Measurements from ENCODE around the gene BTBD9. TPM values are rescaled to one million over a fixed set of nuclear protein-coding genes. Genes with fewer than 3 reads are reported as not detected.

Gene BTBD9
- total RNA-seq, 1 donor from 2014 or later: 32.6 TPM

GRCh38 chr6:38481211-38481836 lies 158.4 kb downstream of the BTBD9 start:
- no peak for DNase-seq

GRCh38 chr6:38480036-38480435 lies 159.7 kb downstream of the BTBD9 start:
- DNase-seq: no peak

GRCh38 chr6:38479331-38479730 lies 160.4 kb downstream of the BTBD9 start:
- no peak for DNase-seq

- DNase-seq: no peak
Measured at GRCh38 chr6:38477680-38478260, 162.0 kb downstream of the BTBD9 start.

- DNase-seq: no peak
Measured at GRCh38 chr6:38476888-38477287, 162.8 kb downstream of the BTBD9 start.

DNA sequence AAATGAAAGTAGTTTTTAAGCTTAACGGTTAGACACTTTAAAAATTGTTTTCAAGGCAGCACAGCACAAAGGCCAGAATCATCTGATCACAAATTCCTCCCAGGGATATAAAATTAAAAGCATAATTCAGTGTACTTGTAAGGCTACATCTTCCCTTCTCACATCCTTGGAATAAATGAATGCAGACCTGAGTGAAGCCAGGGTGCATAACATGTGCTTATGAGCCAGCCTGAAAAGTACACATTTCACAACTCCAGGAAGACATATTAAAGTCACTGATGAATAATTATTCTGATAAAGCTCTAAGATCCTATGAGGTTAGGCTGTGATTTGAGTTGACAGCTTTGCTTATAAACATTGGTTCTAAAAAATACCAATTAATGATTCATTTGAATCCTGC lies 163.6 kb downstream of the BTBD9 start:
- DNase-seq: no peak

GRCh38 chr6:38470548-38470947 lies 169.2 kb downstream of the BTBD9 start:
- no peak for DNase-seq

DNA sequence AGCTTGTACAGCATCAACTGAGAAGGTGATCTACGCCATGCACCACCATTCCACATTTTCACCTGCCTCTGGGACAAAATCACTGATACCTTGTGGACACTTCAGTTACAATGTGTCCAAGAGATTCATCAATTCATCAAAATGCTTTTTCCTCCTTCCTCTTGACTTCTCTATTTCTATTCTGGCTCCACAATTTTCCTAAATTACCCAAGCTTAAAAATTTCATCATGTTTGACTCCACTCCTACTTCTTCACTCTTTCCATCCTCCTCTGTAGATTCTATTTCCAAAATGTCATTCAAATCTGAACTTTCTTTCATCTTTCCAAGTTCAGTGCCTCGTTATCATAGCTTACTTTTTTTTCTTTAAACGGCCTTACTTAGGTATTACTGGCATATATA lies 172.2 kb downstream of the BTBD9 start:
- no peak for DNase-seq

DNA sequence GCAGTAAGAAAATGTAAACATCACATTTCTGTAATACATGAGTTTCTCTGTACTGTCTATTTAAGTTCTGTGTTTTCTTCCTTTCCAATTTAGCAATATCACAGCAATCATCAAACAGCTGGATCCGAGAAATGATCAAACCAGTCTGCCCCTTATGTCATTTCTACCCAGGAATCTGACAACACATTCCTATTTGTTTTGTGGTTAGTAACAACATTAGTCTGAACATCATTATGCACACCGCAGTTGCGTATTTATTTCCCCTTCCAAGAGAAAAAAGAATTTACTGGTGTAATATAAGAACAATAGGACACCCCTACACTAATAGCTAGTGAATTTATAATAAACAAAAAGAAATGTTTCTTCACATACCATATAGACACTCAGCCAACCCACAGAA lies 179.5 kb downstream of the BTBD9 start:
- no peak for DNase-seq

- no peak for DNase-seq
Measured at GRCh38 chr6:38459291-38459690, 180.4 kb downstream of the BTBD9 start.

DNA sequence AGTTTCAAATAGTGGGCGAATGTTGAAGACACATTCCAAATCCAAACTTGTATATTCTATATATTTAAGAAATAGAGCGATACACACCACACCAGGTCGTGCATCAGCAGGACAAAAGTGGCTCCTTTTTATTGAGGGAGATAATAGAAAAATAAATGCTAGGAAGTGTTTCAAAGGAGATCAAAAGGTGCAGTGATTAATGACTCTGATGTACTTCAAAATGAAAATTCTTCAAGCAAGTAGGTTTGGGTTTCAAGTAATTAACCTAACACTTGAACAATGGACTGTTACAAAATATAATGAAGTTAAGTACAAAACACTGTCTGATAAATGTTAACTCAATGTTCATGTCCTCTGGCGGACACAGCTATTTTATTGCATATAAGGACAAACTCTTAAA lies 185.9 kb downstream of the BTBD9 start:
- no peak for DNase-seq

- DNase-seq: no peak
Measured at GRCh38 chr6:38452816-38453660, 186.7 kb downstream of the BTBD9 start.

DNA sequence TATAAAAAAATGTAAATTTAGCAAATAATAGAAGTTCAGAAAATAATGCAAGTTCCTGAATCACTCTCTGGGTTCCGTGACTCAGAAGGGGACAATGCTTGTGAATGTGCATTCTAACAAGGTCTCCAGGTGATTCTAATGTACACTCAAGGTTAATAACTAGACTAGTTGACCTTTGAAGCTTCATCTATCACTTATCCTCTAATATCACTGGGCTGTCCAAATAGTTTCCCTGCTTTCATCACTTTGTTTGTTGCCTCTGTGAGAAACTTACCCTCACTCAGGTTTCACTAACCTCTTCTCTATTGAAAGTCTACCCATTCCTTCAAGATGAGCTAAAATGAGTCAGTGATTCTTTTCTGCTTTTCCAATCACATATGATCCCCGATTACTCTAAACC lies 189.0 kb downstream of the BTBD9 start:
- no peak for DNase-seq

DNA sequence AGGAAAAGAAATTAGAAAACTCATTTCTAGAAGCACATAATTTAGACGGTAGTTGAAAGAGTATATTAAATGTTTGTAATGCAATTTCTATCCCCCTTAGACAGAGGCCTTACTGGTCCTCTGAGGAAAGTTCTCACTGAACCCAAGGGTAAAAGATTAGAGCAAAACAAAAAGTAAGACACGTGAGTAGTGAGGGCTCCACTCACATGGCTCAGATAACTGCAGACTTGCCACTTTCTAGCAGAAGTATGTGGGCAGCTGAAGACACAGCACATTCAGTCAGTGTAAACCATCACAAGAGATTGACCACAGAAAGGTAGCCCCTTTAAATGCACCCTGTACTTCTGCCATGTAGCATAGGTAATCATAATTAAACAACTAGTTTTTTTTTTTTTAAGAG lies 193.8 kb downstream of the BTBD9 start:
- DNase-seq: no peak

- no peak for DNase-seq
Measured at GRCh38 chr6:38445336-38445735, 194.4 kb downstream of the BTBD9 start.

GRCh38 chr6:38443352-38444144 lies 196.2 kb downstream of the BTBD9 start:
- peak; percentile 24 for DNase-seq

- DNase-seq: no peak
Measured at GRCh38 chr6:38438097-38438496, 201.6 kb downstream of the BTBD9 start.

GRCh38 chr6:38436726-38437465 lies 202.8 kb downstream of the BTBD9 start:
- DNase-seq: no peak

- no peak for DNase-seq
Measured at GRCh38 chr6:38435330-38435729, 204.4 kb downstream of the BTBD9 start.

DNA sequence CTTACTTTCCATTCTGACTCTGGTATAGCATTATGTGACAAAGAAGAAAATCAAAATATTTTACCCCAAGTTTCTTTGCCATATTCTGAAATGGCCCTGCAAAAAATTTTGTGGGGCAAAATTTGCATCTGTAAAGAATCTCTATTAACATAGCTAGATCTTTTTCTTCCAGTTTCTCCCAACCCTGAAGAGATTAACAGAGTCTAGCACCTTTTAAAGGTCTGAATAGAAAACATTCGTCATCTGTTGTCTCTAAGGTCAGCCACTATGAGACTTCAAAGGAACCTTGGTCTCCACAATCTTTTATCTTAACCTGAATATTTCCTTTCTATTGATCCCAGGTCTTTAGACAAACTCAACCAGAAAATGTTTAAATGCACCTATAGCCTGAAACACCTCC lies 205.7 kb downstream of the BTBD9 start:
- no peak for DNase-seq

DNA sequence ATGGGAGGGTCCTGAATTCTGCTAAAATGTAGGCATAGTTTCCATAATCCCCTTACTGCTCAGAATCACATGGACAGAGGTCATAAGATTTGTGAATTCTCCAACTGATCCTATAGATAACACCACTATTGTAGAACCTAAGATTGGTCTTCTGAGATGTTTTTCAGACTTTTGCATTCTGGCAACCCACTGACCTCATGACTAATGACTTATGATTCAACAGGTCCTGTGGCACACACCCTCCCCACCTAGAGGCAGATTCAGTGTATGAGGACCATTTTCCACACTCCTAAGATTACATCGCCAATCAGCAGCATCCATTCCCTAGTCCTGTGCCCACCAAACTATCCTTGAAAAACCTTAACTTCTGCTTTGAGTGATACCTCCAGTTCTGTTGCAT lies 207.2 kb downstream of the BTBD9 start:
- DNase-seq: no peak

DNA sequence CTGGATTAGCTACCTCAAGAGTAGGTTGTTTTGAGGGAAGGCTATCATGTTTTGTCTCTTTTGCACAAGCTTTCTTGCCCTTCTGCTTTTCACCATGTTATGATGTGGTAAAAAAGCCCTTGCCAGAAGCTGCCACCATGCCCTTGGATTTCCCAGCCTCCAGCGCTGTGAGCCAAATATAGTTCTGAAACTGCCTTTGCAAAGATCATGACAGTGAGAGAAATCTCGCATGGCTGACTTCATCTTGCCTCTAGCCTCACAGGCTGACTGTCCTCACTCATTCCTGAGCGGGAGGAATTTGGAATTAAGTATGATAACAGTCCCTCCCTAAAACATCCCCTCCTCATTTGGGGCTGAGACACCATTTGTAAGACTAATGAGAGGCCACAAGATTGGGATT lies 207.7 kb downstream of the BTBD9 start:
- DNase-seq: no peak

Measured in tongue (tissue), 2 donors.